Heart left ventricle (tissue), 16 donors: ENCODE results near the gene SMYD5. TPM values are rescaled to one million over a fixed set of nuclear protein-coding genes. Genes with fewer than 3 reads are reported as not detected.
"Not testable (repeated sequence)": the region's sequence is repeated elsewhere in the genome, so short reads cannot be mapped to it uniquely, and the experiment has no call there.

Experiments used
- ATAC-seq, 4 donors: fragments of 200-7000 bp; cut with Tn5 transposase; one replicate each; pipeline ENCODE4 v1.9.1; 2020 to 2022; ENCODE audit warnings: moderate library complexity in 4 of 4, mild to moderate bottlenecking in 3 of 4, moderate number of reproducible peaks in 1 of 4
- DNase-seq, 5 donors: peaks; one replicate each; pipeline ENCODE4 v3.0.0-alpha.2; 2020
- H3K27ac ChIP-seq, 12 donors: fragments of 200-600 bp; sonication (generic) in 4 of 12; one replicate each; pipeline versions ENCODE4 v1.5.0 to v1.8.0; 2016 to 2022; ENCODE audit warnings: mild to moderate bottlenecking in 2 of 12
- H3K27me3 ChIP-seq, 9 donors: fragments of 200-600 bp; sonication (generic) in 2 of 9; one replicate each; pipeline versions ENCODE4 v1.5.1 to v1.8.0; 2016 to 2022; ENCODE audit warnings: mild to moderate bottlenecking in 3 of 9
- H3K36me3 ChIP-seq, 9 donors: fragments of 200-600 bp; sonication (generic) in 2 of 9; one replicate each; pipeline versions ENCODE4 v1.5.0 to v1.8.0; 2018 to 2022; ENCODE audit warnings: mild to moderate bottlenecking in 2 of 9
- H3K4me1 ChIP-seq, 12 donors: fragments of 200-600 bp; sonication (generic) in 4 of 12; one replicate each; pipeline versions ENCODE4 v1.5.0 to v1.8.0; 2016 to 2022; ENCODE audit warnings: mild to moderate bottlenecking in 3 of 12
- H3K4me3 ChIP-seq, 12 donors: fragments of 200-600 bp; sonication (generic) in 4 of 12; one replicate each; pipeline versions ENCODE4 v1.5.0 to v1.8.0; 2017 to 2022; ENCODE audit warnings: mild to moderate bottlenecking in 9 of 12, moderate library complexity in 4 of 12
- H3K9me3 ChIP-seq, 12 donors: fragments of 200-600 bp; sonication (generic) in 4 of 12; one replicate each; pipeline versions ENCODE4 v1.5.0 to v1.8.0; 2016 to 2022; ENCODE audit warnings: mild to moderate bottlenecking in 1 of 12
- CTCF ChIP-seq, 12 donors: fragments of 200-600 bp; sonication (generic) in 4 of 12; IDR thresholded peaks; one replicate each; pipeline versions ENCODE4 v1.5.0 to v1.8.0; 2018 to 2022; ENCODE audit warnings: antibody characterized with exemption in 12 of 12, mild to moderate bottlenecking in 5 of 12
- POLR2A ChIP-seq, 2 donors: fragments of 450-650 bp; IDR thresholded peaks; one replicate each; pipeline ENCODE4 v1.6.1; 2017; ENCODE audit warnings: antibody characterized with exemption in 2 of 2, mild to moderate bottlenecking in 2 of 2, moderate library complexity in 2 of 2
- WGBS, 4 donors: extraction: QIAGEN DNeasy Blood & Tissue Kit in 2 of 4; methylation state at CpG; one replicate each; pipeline versions ENCODE4 v1.1.5 to v1.1.7; 2013 to 2018; 5-methylcytosine and 5-hydroxymethylcytosine counted together
- intact Hi-C, 10 donors: fragments of 100-400 bp; cut with DNase I; formaldehyde crosslinking; loops; one replicate each; pipeline versions ENCODE4 v1.11.1 to v1.14.2; 2022
- long read RNA-seq, 3 donors: library from polyadenylated mRNA; unstranded; transcript quantifications; one replicate each; pipeline ENCODE4 v2.0.0, GENCODE V29; 2020 to 2021
- polyA plus RNA-seq, 2 donors: library from polyadenylated mRNA; stranded (reverse); fragments of 200-250 nt; gene quantifications; one replicate each; pipeline ENCODE4 v1.2.3, GENCODE V29; 2013
- total RNA-seq, 9 donors: library from RNA; depleted of rRNA in 2 of 9; stranded (reverse); fragments of >200 nt in 2 of 9; fragmentation: NEBNext Ultra II Directional in 3 of 9; extraction: Animal tissue kit (Norgen Biotek cat#: 25700) in 3 of 9; gene quantifications; one replicate each; pipeline versions ENCODE4 v1.1.0 to v1.2.4, GENCODE V29; 2016 to 2023
- donor health status: ischemic (EF 13 %, LVEDD 7.1; RV severe dilation, severe dysfunction).
- donor health status: healthy with polysubstance abuse.
- donor health status: DM: no; HTN: yes; CAD: no.
- donor health status: DM: no; HTN: no; CAD: no.
- donor health status: ischemic (EF 25% LVEDD 6.9; RV normal size, moderate dysfunction).
- donor health status: ischemic (EF 25% LVEDD 5.7; RV mildly dilated, moderate dysfunction).
- donor health status: healthy.
- donor health status: DM: yes; HTN: yes; CAD: no.
- donor health status: ischemic (EF 35%, LVEDD 5.7; RV mildly dilated, moderate dysfunction).
- donor health status: nonischemic (EF 11% LVEDD 7.7; RV severe dilation, severe dysfunction).
- donor health status: DM: yes; HTN: yes; CAD: no.
- donor health status: PGD.
- donor health status: ischemic (EF 29% LVEDD 5.4; RV normal size, mild dysfunction).
- donor health status: nonischemic (EF 23%, LVEDD 6.1; RV moderate dilation, normal function).

SMYD5 gene
- 10 to 100 TPM; 14.0 to 26.8 (median 20.0) TPM for total RNA-seq
- 10 to 100 TPM; 14.4 to 29.2 TPM for polyA plus RNA-seq
- long read RNA-seq, donor 1, transcript SMYD5-202 (13 exons, 2,593 nt), result major isoform, 17 of 24 reads
- long read RNA-seq, donor 1, partial matches to known transcripts, result 3 of 24 reads
- long read RNA-seq, donor 1, other reads (novel, unspliced or antisense), result 4 of 24 reads
- long read RNA-seq, donor 2, transcript SMYD5-202 (13 exons, 2,593 nt), result major isoform, 37 of 48 reads
- long read RNA-seq, donor 2, partial matches to known transcripts, result 5 of 48 reads
- long read RNA-seq, donor 2, other reads (novel, unspliced or antisense), result 6 of 48 reads
- long read RNA-seq, donor 3, transcript SMYD5-202 (13 exons, 2,593 nt), result major isoform, 20 of 30 reads
- long read RNA-seq, donor 3, partial matches to known transcripts, result 3 of 30 reads
- long read RNA-seq, donor 3, other reads (novel, unspliced or antisense), result 7 of 30 reads

- Histone ChIP-seq H3K9me3 (no peaks in the 10 kb centered on the region), H3K4me3 (peak within 1 kb of the TSS; percentile 80 to 100 (median 94)), H3K36me3 (peaks cover 0 to 6% (median 0%) of the 10 kb centered on the region in 9 donors), H3K27me3 (no peaks in the 10 kb centered on the region), H3K4me1 (peaks cover 0 to 36% (median 15%) of the 10 kb centered on the region in 12 donors), H3K27ac (peak within 1 kb of the TSS; percentile 25 to 89 (median 78))
- DNase-seq (peak; percentile 85 to 93 (median 86)), ATAC-seq (peak; percentile 87 to 93 (median 92))
- WGBS, 4 donors, result 1% methylated on average over 20 to 64 of the region's 64 CpGs
- peak in 1 of 2 donors; percentile 33 for TF ChIP-seq POLR2A (IDR thresholded peaks at IDR 0.05)
- no peak for TF ChIP-seq CTCF (IDR thresholded peaks at IDR 0.05)
- intact Hi-C loops, result loop anchor here in 1 of 10 donors (5.0 kb wide), 1 partner anchor 37 kb away; no protein-coding TSS in a partner anchor
Measured at GRCh38 chr2:73214120-73215035, at the start of gene SMYD5. Gene SMYD5, plus strand, starts transcription at chr2:73214245. Its CDS starts 22 bp downstream, at chr2:73214267.

GRCh38 chr2:73165978-73166377 is 48.1 kb upstream of the SMYD5 start:
- 60 to 63% (median 62%) methylated on average over 6 to 11 of the region's 11 CpGs for WGBS, 4 donors
- H3K9me3 ChIP-seq, H3K27me3 ChIP-seq, ATAC-seq, H3K27ac ChIP-seq, H3K4me3 ChIP-seq, H3K36me3 ChIP-seq, DNase-seq, H3K4me1 ChIP-seq, intact Hi-C loops: not testable (repeated sequence)

GRCh38 chr2:73166813-73167212 is 47.2 kb upstream of the SMYD5 start:
- H3K4me3 ChIP-seq, H3K4me1 ChIP-seq, intact Hi-C loops, H3K27me3 ChIP-seq, DNase-seq, H3K9me3 ChIP-seq, H3K36me3 ChIP-seq, H3K27ac ChIP-seq: not testable (repeated sequence)
- 62 to 91% (median 65%) methylated on average over 3 to 4 of the region's 8 CpGs for WGBS, 4 donors
- ATAC-seq, result peak in 1 of 4 donors; percentile 25

- H3K4me3 ChIP-seq, H3K36me3 ChIP-seq, intact Hi-C loops, ATAC-seq, H3K27ac ChIP-seq, H3K27me3 ChIP-seq, H3K9me3 ChIP-seq, H3K4me1 ChIP-seq, DNase-seq: not testable (repeated sequence)
Measured at GRCh38 chr2:73168348-73168747, 45.7 kb upstream of the SMYD5 start.

GRCh38 chr2:73170341-73170740 is 43.7 kb upstream of the SMYD5 start:
- not testable (repeated sequence) for H3K27ac ChIP-seq, ATAC-seq, H3K36me3 ChIP-seq, H3K4me3 ChIP-seq, H3K9me3 ChIP-seq, H3K4me1 ChIP-seq, DNase-seq
- WGBS, 4 donors, result 72 to 85% (median 80%) methylated on average over 5 to 7 of the region's 7 CpGs
- peaks cover 0 to 10% (median 0%) of the 10 kb centered on the region in 9 donors for H3K27me3 ChIP-seq
- intact Hi-C loops, result loop anchor here in 1 of 10 donors (10.0 kb wide), 1 partner anchor 396 kb away; no protein-coding TSS in a partner anchor

GRCh38 chr2:73172963-73173362 is 41.1 kb upstream of the SMYD5 start:
- H3K36me3 ChIP-seq, result no peaks in the 10 kb centered on the region
- H3K9me3 ChIP-seq, result no peaks in the 10 kb centered on the region
- ATAC-seq, result no peak
- no peak overlapping the region for H3K27ac ChIP-seq
- DNase-seq, result no peak
- H3K4me1 ChIP-seq, result peaks cover 0 to 30% (median 22%) of the 10 kb centered on the region in 12 donors
- WGBS, 4 donors, result 88 to 94% (median 90%) methylated on average over 6 of the region's 6 CpGs
- intact Hi-C loops, result loop anchor here in 1 of 10 donors (10.0 kb wide), 1 partner anchor 398 kb away; no protein-coding TSS in a partner anchor
- no peak overlapping the region for H3K4me3 ChIP-seq
- peaks cover 0 to 26% (median 0%) of the 10 kb centered on the region in 9 donors for H3K27me3 ChIP-seq
- no peak for TF ChIP-seq CTCF (IDR thresholded peaks at IDR 0.05)
- TF ChIP-seq POLR2A (IDR thresholded peaks at IDR 0.05), result no peak
